AML-193 (cell line): ENCODE results near the gene RXFP4.
"Not testable (repeated sequence)": the region's sequence is repeated elsewhere in the genome, so short reads cannot be mapped to it uniquely, and the experiment has no call there.

Source experiments
- DNase-seq, 2 experiments: peaks; one replicate each; lab custom pipeline; 2025; lab: John Stamatoyannopoulos, UW

RXFP4 gene

DNA sequence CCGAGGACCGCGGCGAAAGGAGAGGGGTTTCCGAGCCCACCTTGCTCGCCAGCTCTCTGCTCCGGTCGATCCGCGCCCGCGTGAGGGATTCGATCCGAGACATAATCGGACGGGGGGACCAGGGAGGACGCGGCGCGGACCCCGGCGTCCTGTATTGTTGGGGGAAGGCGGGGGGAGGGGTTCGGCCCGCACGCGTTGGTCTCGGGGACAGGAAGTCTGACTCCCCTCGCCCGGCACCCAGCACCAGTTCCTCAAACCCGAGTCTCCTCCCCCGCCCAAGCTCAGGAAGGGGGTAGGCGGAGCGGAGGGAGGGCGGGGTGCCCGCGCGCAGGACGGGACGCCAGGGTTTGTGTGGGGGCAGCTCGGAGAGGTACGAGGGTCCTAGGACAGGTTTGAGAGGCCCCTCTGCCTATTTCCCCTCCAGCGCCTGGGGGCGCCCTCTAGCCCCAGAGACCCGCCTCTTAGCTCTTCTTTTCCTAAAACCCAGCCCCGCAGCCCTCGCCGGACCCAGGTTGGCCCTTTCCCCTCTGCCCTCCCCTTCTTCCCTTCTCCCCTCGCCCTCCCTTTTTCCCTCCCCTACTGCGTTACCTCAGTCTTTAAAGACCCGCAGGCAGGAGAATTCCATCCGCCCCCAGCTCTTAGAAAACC is 37.0 kb downstream of the RXFP4 start, which contains the start of gene ARHGEF2:
TSS of gene ARHGEF2 (minus strand) at position 223 of the 648 bp plus-strand sequence. CDS start at position 103, 120 bp downstream.
- DNase-seq, result peak; percentile 84 to 86

DNA sequence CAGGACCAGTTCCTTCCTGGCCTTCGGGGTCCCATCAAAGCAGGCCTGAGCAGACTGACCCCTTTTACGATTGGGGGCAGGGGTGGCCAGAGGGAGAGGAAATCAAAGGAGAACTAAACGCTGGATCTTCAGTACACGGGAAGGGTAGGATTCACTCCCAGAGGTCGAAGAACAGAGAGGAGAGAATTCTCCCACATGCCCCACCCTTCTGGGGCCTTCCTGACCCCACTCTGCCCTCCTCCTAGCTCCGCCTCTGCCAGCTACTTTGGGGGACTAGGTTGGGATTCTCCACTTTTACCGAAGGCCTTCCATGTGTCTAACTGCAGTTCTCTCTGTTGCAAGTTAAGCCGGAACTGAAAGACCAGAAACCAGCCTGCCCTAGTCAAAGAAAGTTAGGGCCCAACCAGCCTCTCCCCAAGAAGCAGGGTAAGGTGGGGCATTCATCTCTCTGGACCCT is 37.6 kb downstream of the RXFP4 start:
- peak in 1 of 2 experiments; percentile 25 for DNase-seq

DNA sequence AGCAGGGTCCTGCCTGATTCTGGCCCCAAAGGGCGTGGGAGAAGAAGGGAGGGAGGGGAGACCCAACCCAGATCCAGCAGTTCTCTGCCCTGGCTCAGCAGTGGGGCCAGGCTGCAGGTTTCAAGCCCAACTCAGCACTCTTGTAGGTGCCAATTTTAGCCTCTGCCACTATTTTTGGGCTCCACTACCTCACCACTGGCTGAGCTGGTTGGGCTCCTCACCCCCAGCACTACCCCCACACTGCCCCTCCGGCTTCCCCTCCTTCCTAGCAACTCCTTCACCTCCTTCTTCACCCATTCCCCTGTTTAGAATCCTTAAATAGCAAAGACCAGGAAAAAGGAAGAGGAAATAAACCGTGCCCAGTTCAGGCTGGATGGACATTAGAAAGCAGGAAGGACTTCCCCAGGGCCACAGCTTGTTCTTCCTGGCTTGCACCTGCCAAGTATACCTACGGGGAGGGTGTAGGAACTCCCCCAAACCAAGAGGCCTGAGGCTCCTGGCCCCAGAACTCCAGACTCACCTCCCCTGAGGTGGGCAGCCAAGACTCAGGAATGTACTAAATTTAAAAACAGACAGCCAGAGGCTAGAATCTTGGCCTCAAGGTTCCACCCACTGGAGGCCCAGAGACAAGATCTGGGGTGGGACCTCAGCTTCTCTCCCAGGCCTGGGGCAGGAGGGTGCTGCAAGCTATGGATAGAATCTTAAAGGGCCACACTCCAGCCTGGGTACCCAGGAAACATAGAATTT is 38.3 kb downstream of the RXFP4 start:
- DNase-seq, result no peak

DNA sequence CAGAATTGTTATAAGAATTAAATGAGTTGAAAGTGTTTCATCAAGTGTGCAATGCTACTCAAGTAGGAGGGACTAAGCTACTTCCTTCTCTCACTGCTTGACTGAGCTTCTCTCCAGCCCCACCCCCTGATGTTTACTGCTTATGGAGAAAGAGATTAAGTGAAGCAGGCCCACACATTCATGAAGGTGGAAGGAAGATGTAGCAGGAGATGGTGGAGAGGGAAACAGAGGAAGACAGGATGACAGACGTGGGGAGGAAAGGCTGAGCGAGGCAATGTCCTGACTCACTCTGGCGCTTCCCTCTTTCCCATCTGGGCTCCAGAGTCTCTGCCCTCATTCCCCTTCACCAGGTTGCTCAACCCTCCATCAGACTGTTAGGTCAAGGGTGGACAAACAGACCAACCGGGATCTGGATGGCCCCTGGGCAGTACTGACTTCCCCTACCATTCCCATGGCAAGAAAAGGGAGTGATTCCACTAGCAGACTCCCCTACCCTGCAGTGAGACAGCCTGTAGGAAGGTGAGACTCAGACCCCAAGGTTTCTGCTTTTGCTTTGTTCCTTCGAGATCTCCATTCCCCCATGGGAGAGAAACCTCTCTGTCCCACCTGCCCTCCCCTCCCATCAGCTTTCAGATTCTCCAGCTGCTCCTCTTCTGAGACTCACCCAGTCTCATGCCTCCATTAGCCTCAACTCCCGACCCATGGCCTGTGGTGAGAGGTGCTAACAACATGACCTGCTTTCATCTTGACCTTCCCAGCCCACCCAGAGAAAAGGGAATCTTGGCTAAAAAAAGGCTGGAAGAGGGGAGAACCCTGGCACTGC is 40.0 kb downstream of the RXFP4 start:
- DNase-seq, result peak; percentile 71 to 78

DNA sequence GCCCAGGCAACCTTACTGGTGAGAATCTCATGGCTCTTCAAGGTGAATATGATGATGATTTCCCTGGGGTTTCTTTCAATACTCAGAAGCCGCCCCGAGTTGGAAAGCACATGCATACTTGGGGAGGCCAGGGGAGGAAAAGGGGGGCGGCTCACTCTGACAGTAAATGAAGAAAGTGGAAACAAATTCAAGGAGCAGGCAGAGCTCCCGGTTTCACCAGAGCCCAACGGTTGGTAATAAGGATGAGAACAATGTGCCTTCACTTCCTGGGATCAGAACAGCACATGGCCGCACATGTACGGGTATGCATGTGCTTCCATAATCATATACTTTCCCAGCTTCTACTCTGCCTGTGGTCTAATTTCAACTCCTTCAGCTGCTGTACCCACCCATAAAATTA is 40.7 kb downstream of the RXFP4 start:
- no peak for DNase-seq

DNA sequence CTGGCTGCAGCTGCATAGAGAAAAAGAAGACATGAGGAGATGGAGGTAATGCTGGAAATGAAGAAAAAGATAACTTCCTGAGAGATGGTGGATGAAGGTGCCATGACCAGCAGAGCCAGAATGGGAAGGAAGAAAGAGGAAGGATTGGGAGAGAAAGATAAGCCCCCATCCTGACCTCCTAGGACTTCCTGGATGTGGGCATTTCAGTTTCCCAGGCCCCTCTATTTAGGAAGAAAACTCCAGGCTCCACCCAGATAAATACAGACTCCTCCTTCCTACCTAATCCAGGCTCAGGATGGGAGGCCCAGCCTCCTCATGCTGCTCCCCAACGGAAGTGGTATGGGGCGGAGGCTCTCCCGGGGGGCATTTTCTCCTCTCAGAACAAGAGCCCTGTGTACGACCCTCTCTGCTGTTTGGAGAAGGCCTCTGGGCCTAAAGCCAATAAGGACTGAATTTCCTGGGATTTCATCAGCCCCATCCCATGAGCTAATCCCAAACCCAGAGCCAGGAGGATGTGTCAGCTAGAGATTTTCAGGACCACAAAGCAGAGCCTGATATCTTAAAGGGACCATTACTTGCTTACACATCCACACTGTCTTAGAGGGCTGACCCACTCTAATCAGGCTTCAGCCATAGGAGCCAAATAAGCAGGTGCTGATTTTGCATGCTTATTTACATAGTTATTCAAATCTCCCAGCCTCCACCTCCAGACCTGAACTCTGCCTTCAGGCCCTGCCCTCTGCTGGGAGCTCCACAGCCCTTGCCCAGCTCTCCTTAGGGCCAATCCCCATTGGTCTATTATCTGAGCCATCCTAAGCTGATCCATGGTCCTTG is 42.0 kb downstream of the RXFP4 start:
- DNase-seq, result no peak

DNA sequence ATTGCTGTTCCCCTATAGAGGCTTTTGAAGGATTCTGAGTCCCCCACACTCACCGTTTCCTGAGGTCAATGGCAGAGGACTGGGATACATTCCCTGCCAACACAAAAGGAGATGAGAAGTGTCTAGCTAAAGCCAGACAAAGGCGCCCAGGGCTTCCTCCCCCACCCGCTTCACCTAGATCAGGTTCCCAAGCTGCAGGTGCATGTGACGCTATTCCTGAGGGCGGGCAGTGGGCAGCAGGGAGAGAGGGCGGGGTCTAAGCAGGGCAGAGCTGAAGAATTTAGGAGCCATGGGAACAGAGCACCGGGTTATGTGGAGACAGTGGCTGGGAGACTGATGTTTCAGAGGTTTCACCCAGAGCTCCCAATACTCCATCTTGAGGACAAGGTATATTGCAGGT is 42.9 kb downstream of the RXFP4 start:
- no peak for DNase-seq

DNA sequence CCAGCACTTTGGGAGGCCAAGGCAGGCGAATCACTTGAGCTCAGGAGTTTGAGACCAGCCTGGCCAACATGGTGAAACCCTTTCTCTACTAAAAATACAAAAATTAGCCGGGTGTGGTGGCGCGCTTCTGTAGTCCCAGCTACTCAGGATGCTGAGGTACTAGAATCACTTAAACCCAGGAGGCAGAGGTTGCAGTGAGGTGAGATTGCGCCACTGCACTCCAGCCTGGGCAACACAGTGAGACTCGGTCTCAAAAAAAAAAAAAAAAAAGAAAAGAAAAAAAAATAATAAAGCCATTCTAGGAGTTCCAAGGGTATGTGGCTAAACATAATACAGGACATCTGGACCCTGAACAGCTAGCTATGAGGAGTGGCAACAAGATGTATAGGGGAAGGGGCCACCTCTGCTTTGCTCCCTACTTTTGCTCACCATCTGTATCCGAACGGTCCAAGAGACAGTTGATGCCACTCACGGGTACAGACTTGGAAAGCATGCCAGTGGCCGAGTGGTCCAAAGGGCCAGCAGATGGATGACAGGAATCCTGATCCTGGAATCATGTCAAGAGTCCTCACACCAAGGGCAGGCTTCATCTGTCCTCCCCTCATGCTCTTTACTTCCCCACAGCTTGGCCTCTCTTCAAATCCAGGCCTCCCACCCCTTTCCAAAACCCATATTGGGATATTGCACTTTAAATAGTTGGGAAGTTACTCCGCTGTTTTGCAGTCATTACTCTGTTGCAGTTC is 43.6 kb downstream of the RXFP4 start:
- not testable (repeated sequence) for DNase-seq

DNA sequence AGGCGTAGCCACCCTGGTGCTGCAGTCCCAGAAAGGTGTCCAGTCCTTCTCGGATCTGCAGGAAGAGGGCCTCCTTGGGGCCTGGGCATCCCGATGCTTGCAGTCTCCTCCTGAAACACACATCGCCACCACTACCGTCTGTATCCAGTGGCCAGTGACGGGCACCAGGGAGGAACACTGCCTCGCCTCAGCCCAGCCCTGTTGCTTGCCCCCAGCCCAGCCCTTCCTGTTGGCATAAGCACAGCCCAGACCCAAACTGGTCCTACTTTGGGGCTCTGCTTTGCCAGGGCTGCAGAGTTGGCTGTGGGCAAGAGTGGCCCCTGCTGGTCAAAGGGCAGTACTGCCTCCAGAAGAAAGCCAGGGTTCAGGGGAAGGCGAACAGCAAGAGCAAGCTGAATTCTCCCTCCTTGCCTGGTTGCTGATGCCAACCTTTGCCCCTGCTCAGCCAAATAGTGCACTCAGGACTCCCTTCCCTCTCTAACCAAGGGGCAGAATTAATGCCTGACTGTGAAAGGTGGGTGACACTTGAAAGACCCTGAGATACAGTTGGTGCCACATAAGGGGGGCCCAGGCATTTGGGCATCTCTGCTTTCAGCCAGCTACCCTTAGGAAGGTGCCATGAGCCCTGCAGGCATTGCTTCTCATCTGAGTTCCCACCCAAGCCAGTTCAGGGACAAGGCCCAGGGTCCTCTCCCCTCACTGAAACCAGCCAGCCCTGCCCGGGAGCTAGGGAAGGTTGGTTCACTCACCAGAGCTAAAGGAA is 48.0 kb downstream of the RXFP4 start:
- peak; percentile 53 to 63 for DNase-seq

DNA sequence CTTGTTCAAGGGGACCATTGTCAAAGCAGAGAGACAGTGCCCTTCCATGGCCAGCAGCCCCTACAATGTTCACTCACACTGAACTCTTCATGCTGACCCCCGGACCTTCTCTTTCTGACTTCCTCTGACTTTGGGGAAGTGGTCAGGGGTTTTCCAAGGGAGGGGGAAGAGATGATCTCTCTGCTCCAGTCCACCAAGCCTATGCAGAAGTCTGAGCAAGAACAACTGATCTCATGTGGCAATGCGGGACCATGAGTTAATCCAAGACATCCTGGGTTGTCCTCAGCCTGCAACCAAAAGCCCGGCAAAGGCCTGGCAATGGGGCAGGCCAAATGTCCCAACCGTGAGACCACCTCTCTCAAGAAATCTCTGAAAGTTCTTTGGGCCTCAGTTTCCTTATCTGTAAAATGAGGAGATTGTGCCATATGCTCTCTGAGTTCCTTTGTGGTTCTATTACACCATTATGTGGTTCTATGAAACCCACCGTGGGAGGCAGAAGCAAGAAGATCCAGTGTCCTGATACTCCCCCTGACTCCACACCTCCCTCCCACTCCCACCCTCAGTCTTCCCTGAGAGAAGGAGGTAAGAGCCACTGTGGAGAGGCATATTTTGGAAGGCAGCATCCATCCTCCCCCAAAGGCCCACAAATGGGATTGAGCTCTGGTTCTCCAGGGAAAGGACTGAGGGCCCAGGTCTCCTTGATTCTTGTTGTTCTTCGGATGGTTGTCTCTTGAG is 48.7 kb downstream of the RXFP4 start:
- DNase-seq, result peak; percentile 83 to 86
